Smooth muscle cell (in vitro differentiated cells): ENCODE measurements around the gene RALGDS. TPM values are rescaled to one million over a fixed set of nuclear protein-coding genes. Genes with fewer than 3 reads are reported as not detected.
"Not testable (repeated sequence)": the region's sequence is repeated elsewhere in the genome, so short reads cannot be mapped to it uniquely, and the experiment has no call there.

Experiments used
- DNase-seq: peaks from one replicate; lab custom pipeline; 2025; ENCODE audit not compliant: unreplicated experiment; lab: John Stamatoyannopoulos, UW
- H2AFZ ChIP-seq: fragments of 200-600 bp; sonication (generic); 2 replicates; pipeline ENCODE4 v1.6.0; 2016; ENCODE audit warnings: antibody characterized with exemption, low read depth, mild to moderate bottlenecking
- H3F3A ChIP-seq: fragments of 200-600 bp; sonication (generic); 2 replicates; pipeline ENCODE4 v1.6.0; 2017; ENCODE audit warnings: antibody characterized with exemption, low read depth
- H3K27ac ChIP-seq: fragments of 200-600 bp; sonication (generic); 2 replicates; pipeline ENCODE4 v1.5.1; 2016; ENCODE audit warnings: low read depth, mild to moderate bottlenecking
- H3K27me3 ChIP-seq: fragments of 200-600 bp; sonication (generic); 2 replicates; pipeline ENCODE4 v1.6.1; 2016; ENCODE audit warnings: low read depth, mild to moderate bottlenecking
- H3K36me3 ChIP-seq: fragments of 200-600 bp; sonication (generic); 2 replicates; pipeline ENCODE4 v1.5.1; 2016; ENCODE audit warnings: low read depth
- H3K4me1 ChIP-seq: fragments of 200-600 bp; sonication (generic); 2 replicates; pipeline ENCODE4 v1.5.1; 2016; ENCODE audit warnings: low read depth
- H3K4me2 ChIP-seq: fragments of 200-600 bp; sonication (generic); 2 replicates; pipeline ENCODE4 v1.6.0; 2016; ENCODE audit warnings: mild to moderate bottlenecking
- H3K4me3 ChIP-seq: fragments of 200-600 bp; sonication (generic); 2 replicates; pipeline ENCODE4 v1.5.1; 2016; ENCODE audit warnings: mild to moderate bottlenecking
- H3K79me2 ChIP-seq: fragments of 200-600 bp; sonication (generic); 2 replicates; pipeline ENCODE4 v1.6.0; 2016; ENCODE audit warnings: low read depth, mild to moderate bottlenecking
- H3K9ac ChIP-seq: fragments of 200-600 bp; sonication (generic); 2 replicates; pipeline ENCODE4 v1.6.0; 2016; ENCODE audit warnings: low read depth
- H3K9me3 ChIP-seq: fragments of 200-600 bp; sonication (generic); replicated peaks from 2 replicates; pipeline ENCODE4 v1.5.1; 2016; ENCODE audit warnings: low read depth
- H4K20me1 ChIP-seq: fragments of 200-600 bp; sonication (generic); 2 replicates; pipeline ENCODE4 v1.6.0; 2016; ENCODE audit warnings: low read depth
- WGBS: methylation state at CpG from one replicate; pipeline ENCODE4 v1.1.7; 2016; ENCODE audit warnings: low lambda C conversion rate; 5-methylcytosine and 5-hydroxymethylcytosine counted together
- polyA plus RNA-seq: library from polyadenylated mRNA; unstranded; fragments of >200 nt; fragmentation: Nextera tagmentation; extraction: Ambion mirVana; gene quantifications from 2 replicates; pipeline ENCODE4 v1.2.1, GENCODE V29; 2016
- total RNA-seq: library from RNA; depleted of rRNA; stranded (reverse); fragments of >200 nt; gene quantifications from 2 replicates; pipeline ENCODE4 v1.2.3, GENCODE V29; 2014
- TF ChIP-seq, protein P1 (sequence below): fragments of 200-600 bp; sonication (generic); IDR thresholded peaks from 2 replicates; pipeline ENCODE4 v1.5.1; 2017; ENCODE audit warnings: borderline replicate concordance, mild to moderate bottlenecking, antibody characterized with exemption; ENCODE audit not compliant: insufficient read depth, poor library complexity, severe bottlenecking

RALGDS gene
- total and polyA plus RNA-seq, 2 experiments from 2014 or later, result 27.8 to 37.7 TPM

DNA sequence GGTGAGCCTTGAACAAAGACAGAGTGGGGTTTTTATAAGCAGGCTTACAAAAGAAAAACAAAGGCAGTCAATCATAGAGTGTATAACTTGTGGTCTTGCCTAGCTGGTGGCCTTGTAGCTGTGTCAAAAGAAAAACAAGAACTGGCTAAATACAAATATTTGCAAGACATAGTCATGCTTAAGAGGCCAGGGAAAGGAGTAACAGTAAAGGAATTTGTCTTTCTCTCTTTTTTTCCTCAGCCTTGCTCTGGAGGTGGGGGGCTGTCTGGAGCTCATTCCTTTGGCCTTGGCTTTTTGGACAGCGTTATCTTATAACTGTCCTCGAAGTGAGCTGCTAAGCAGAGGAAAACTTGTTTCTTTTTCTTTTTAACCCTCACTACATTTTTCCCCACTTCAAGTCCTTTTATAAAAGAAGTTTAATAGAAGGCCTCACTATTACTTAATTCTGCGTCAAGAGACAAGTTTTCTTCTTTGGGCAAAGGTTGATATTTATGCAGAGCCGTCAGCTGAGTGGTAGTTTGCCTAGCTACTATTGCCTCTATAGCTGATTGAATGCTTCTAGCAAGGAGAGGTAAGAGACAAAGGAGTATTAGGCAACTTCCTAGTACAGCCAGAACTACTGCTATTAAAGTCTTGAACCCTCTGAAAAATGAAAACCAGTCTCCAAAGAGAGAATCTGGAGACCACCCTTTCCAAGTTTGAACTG lies 45.0 kb downstream of the RALGDS start:
- DNase-seq, result no peak
- Histone ChIP-seq H2AFZ (no peak overlapping the region), H3K27ac (peak overlapping the region; percentile 72), H3K4me1 (peaks cover 13% of the 10 kb centered on the region), H3K9ac (no peak overlapping the region), H3K79me2 (no peaks in the 10 kb centered on the region), H3K4me2 (peak overlapping the region; percentile 75), H3K9me3 (no peaks in the 10 kb centered on the region), H3K4me3 (no peak overlapping the region), H3K27me3 (no peaks in the 10 kb centered on the region), H4K20me1 (no peaks in the 10 kb centered on the region), H3K36me3 (no peaks in the 10 kb centered on the region), H3F3A (peaks cover 14% of the 10 kb centered on the region)
- WGBS, result 29% methylated on average over 4 of the region's 4 CpGs
- TF ChIP-seq, protein P1, sequence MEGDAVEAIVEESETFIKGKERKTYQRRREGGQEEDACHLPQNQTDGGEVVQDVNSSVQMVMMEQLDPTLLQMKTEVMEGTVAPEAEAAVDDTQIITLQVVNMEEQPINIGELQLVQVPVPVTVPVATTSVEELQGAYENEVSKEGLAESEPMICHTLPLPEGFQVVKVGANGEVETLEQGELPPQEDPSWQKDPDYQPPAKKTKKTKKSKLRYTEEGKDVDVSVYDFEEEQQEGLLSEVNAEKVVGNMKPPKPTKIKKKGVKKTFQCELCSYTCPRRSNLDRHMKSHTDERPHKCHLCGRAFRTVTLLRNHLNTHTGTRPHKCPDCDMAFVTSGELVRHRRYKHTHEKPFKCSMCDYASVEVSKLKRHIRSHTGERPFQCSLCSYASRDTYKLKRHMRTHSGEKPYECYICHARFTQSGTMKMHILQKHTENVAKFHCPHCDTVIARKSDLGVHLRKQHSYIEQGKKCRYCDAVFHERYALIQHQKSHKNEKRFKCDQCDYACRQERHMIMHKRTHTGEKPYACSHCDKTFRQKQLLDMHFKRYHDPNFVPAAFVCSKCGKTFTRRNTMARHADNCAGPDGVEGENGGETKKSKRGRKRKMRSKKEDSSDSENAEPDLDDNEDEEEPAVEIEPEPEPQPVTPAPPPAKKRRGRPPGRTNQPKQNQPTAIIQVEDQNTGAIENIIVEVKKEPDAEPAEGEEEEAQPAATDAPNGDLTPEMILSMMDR, result no peak

DNA sequence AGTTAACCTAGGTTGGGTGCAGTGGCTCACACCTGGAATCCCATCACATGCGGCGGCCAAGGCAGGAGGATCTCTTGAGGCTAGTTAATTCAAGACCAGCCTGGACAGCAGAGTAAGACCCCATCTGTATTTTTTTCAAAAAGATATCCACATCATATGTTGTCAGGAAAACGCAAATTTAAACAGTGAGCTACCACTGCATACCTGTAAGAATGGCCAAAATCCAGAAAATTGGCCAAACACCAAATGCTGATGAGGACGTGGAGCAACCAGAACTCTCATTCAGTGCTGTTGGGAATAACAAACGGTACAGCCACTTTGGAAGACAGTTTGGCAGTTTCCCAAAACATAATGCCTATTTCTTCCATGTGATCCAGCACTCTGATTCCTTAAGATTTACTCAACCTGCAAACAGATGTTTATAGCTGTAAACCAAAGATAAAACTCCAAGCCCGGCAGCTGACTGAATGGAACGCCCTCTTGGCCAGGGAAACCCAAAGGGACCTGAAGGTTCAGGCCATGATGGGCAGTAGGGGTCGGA lies 46.9 kb downstream of the RALGDS start:
- no peaks in the 10 kb centered on the region for H3K9me3 ChIP-seq
- H3K27me3 ChIP-seq, result no peaks in the 10 kb centered on the region
- H3K79me2 ChIP-seq, result no peaks in the 10 kb centered on the region
- no peaks in the 10 kb centered on the region for H4K20me1 ChIP-seq
- H2AFZ ChIP-seq, result no peak overlapping the region
- H3K4me1 ChIP-seq, result peaks cover 13% of the 10 kb centered on the region
- H3K4me2 ChIP-seq, result peak overlapping the region; percentile 30
- peaks cover 14% of the 10 kb centered on the region for H3F3A ChIP-seq
- H3K36me3 ChIP-seq, result no peaks in the 10 kb centered on the region
- no peak overlapping the region for H3K4me3 ChIP-seq
- DNase-seq, result no peak
- H3K27ac ChIP-seq, result no peak overlapping the region
- 76% methylated on average over 8 of the region's 8 CpGs for WGBS
- H3K9ac ChIP-seq, result no peak overlapping the region
- TF ChIP-seq, protein P1, result no peak

GRCh38 chr9:133073086-133074014 lies 47.7 kb downstream of the RALGDS start:
- Histone ChIP-seq H3K4me2 (no peak overlapping the region), H3F3A (peaks cover 14% of the 10 kb centered on the region), H3K79me2 (no peaks in the 10 kb centered on the region), H3K9ac (no peak overlapping the region), H3K27ac (no peak overlapping the region), H3K9me3 (no peaks in the 10 kb centered on the region), H4K20me1 (no peaks in the 10 kb centered on the region), H3K4me3 (no peak overlapping the region), H3K4me1 (peaks cover 13% of the 10 kb centered on the region), H2AFZ (no peak overlapping the region), H3K36me3 (no peaks in the 10 kb centered on the region), H3K27me3 (no peaks in the 10 kb centered on the region)
- no peak for DNase-seq
- WGBS, result 91% methylated on average over 12 of the region's 12 CpGs
- TF ChIP-seq, protein P1, result no peak

- Histone ChIP-seq H3K4me1 (peaks cover 13% of the 10 kb centered on the region), H3F3A (peaks cover 14% of the 10 kb centered on the region)
- not testable (repeated sequence) for H4K20me1 ChIP-seq, H3K27ac ChIP-seq, H3K27me3 ChIP-seq, H3K9me3 ChIP-seq, H3K9ac ChIP-seq, H2AFZ ChIP-seq, H3K4me3 ChIP-seq, H3K36me3 ChIP-seq, H3K79me2 ChIP-seq, DNase-seq, H3K4me2 ChIP-seq
- 93% methylated on average over 5 of the region's 5 CpGs for WGBS
Observed at GRCh38 chr9:133072210-133072609, 48.8 kb downstream of the RALGDS start.
